Subcutaneous abdominal adipose tissue (tissue), 5 donors: ENCODE measurements around the gene SALL3.

ENCODE experiments used
- H3K27ac ChIP-seq: one replicate; pipeline ENCODE4 v1.7.0; 2013; ENCODE audit warnings: low read depth, mild to moderate bottlenecking, inconsistent platforms, low read length, moderate library complexity
- H3K27me3 ChIP-seq, 5 donors: one replicate each; pipeline ENCODE4 v1.7.0; 2013; ENCODE audit warnings: low read length in 5 of 5, inconsistent platforms in 1 of 5; ENCODE audit not compliant: control insufficient read depth in 5 of 5, insufficient read depth in 4 of 5
- H3K36me3 ChIP-seq, 5 donors: one replicate each; pipeline ENCODE4 v1.7.0; 2013; ENCODE audit warnings: low read length in 5 of 5; ENCODE audit not compliant: control insufficient read depth in 5 of 5, insufficient read depth in 5 of 5
- H3K4me1 ChIP-seq, 5 donors: one replicate each; pipeline ENCODE4 v1.7.0; 2013; ENCODE audit warnings: low read length in 5 of 5, mild to moderate bottlenecking in 3 of 5, moderate library complexity in 1 of 5; ENCODE audit not compliant: control insufficient read depth in 5 of 5, insufficient read depth in 5 of 5
- H3K4me3 ChIP-seq, 5 donors: one replicate each; pipeline ENCODE4 v1.7.0; 2013; ENCODE audit warnings: low read length in 5 of 5, low read depth in 1 of 5
- H3K9ac ChIP-seq, 5 donors: one replicate each; pipeline ENCODE4 v1.7.0; 2013; ENCODE audit warnings: low read length in 5 of 5, mild to moderate bottlenecking in 4 of 5, moderate library complexity in 3 of 5
- H3K9me3 ChIP-seq, 5 donors: one replicate each; pipeline ENCODE4 v1.7.0; 2013; ENCODE audit warnings: low read length in 5 of 5; ENCODE audit not compliant: control insufficient read depth in 5 of 5
- donor health status: healthy.
- donor health status: healthy.
- donor health status: healthy.
- donor health status: healthy.
- donor health status: healthy.

The SALL3 gene

GRCh38 chr18:79013869-79014268 lies 34.3 kb downstream of the SALL3 start:
- Histone ChIP-seq H3K9ac (no peak overlapping the region), H3K27me3 (peaks cover 0 to 8% (median 2%) of the 10 kb centered on the region in 5 donors), H3K4me1 (no peaks in the 10 kb centered on the region), H3K9me3 (no peaks in the 10 kb centered on the region), H3K36me3 (no peaks in the 10 kb centered on the region), H3K4me3 (no peak overlapping the region), H3K27ac (no peak overlapping the region)

- Histone ChIP-seq H3K9me3 (peaks cover 0 to 9% (median 6%) of the 10 kb centered on the region in 5 donors), H3K9ac (no peak overlapping the region), H3K4me3 (no peak overlapping the region), H3K27me3 (peaks cover 0 to 14% (median 2%) of the 10 kb centered on the region in 5 donors), H3K36me3 (no peaks in the 10 kb centered on the region), H3K27ac (no peak overlapping the region), H3K4me1 (no peaks in the 10 kb centered on the region)
Measured at GRCh38 chr18:79018911-79019310, 39.3 kb downstream of the SALL3 start.

DNA sequence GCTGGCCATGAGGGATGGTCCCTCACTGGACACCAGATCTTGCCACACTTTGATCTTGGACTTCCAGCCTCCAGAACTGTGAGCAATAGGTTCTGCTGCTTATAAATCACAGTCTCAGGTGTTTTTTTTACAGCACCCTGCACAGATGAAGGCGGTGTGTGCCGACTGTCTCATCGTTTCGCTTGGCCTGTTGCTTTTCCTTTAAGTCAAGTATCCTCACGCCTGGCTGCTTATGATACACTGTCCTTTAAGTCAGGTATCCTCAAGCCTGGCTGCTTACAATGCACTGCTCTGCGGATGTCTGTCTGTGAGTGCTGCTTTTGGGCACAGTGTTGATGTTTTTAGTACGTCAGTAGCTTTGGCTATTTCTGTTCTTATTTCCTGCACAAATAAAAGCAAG lies 40.3 kb downstream of the SALL3 start:
- H3K9ac ChIP-seq: no peak overlapping the region
- H3K4me3 ChIP-seq: no peak overlapping the region
- H3K36me3 ChIP-seq: no peaks in the 10 kb centered on the region
- H3K27me3 ChIP-seq: peaks cover 0 to 14% (median 2%) of the 10 kb centered on the region in 5 donors
- no peak overlapping the region for H3K27ac ChIP-seq
- no peaks in the 10 kb centered on the region for H3K4me1 ChIP-seq
- peaks cover 0 to 9% (median 6%) of the 10 kb centered on the region in 5 donors for H3K9me3 ChIP-seq

- Histone ChIP-seq H3K4me3 (no peak overlapping the region), H3K9ac (no peak overlapping the region), H3K27ac (no peak overlapping the region)
Measured at GRCh38 chr18:79022603-79023002, 43.0 kb downstream of the SALL3 start.

DNA sequence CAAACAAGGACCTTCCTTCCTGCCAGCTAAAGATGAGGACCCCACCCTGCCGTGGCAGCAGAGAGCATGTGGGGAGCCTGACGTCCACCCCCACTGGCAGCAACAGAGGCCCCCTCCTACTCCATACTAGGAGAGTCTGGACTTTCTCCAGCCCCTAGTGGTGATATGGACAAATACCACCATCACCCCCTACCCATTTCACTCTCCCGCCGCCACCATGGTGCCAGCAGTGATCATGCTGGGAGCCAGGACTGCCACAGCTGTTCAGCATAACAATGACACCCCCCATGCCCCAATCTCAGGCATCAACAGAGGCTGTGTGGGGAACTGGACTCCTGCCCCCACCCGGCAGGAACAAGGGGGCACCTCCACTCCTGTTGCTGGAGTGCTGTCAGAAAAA lies 46.9 kb downstream of the SALL3 start:
- Histone ChIP-seq H3K27ac (no peak overlapping the region), H3K9ac (no peak overlapping the region), H3K27me3 (no peaks in the 10 kb centered on the region), H3K36me3 (no peaks in the 10 kb centered on the region), H3K4me1 (no peaks in the 10 kb centered on the region), H3K4me3 (no peak overlapping the region), H3K9me3 (peaks cover 5 to 23% (median 13%) of the 10 kb centered on the region in 5 donors)

More at GRCh38 chr18:79022603-79023002, 43.0 kb downstream of the SALL3 start:
- Histone ChIP-seq H3K4me1 (no peaks in the 10 kb centered on the region), H3K36me3 (no peaks in the 10 kb centered on the region), H3K27me3 (peaks cover 0 to 14% (median 2%) of the 10 kb centered on the region in 5 donors), H3K9me3 (peaks cover 0 to 9% (median 8%) of the 10 kb centered on the region in 5 donors)

GRCh38 chr18:79030680-79031079 lies 51.1 kb downstream of the SALL3 start:
- Histone ChIP-seq H3K27ac (no peak overlapping the region), H3K27me3 (no peaks in the 10 kb centered on the region), H3K36me3 (no peaks in the 10 kb centered on the region), H3K9me3 (peaks cover 5 to 18% (median 9%) of the 10 kb centered on the region in 5 donors), H3K4me3 (no peak overlapping the region), H3K9ac (no peak overlapping the region), H3K4me1 (no peaks in the 10 kb centered on the region)

DNA sequence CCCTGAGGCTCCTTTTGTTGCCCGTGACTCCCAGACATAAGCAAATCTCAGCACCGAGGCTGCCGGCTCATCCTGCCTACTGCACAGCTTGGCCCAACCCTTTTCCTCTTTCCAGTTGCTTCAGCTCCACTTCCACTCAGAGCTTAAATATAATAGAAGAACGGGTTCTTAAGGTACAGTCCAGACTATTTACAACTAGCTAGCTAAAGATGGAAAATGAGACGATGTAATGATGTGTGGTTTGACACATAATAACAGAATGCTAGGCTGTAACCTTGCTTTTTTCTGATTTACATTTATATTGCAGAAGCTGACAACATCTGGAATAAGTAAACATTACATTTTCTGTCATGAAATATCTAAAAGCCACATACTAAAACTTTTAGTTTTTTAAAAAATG lies 62.7 kb downstream of the SALL3 start:
- Histone ChIP-seq H3K4me1 (peaks cover 0 to 16% (median 0%) of the 10 kb centered on the region in 5 donors), H3K4me3 (no peak overlapping the region), H3K9me3 (peaks cover 0 to 9% (median 0%) of the 10 kb centered on the region in 5 donors), H3K9ac (no peak overlapping the region), H3K27me3 (peaks cover 5 to 17% (median 9%) of the 10 kb centered on the region in 5 donors), H3K27ac (no peak overlapping the region), H3K36me3 (peaks cover 0 to 2% (median 0%) of the 10 kb centered on the region in 5 donors)

GRCh38 chr18:79043288-79043687 lies 63.7 kb downstream of the SALL3 start:
- Histone ChIP-seq H3K36me3 (peaks cover 0 to 2% (median 0%) of the 10 kb centered on the region in 5 donors), H3K9ac (no peak overlapping the region), H3K4me1 (peaks cover 0 to 16% (median 0%) of the 10 kb centered on the region in 5 donors), H3K27me3 (peaks cover 5 to 17% (median 9%) of the 10 kb centered on the region in 5 donors), H3K27ac (no peak overlapping the region), H3K9me3 (peaks cover 0 to 9% (median 3%) of the 10 kb centered on the region in 5 donors), H3K4me3 (no peak overlapping the region)

DNA sequence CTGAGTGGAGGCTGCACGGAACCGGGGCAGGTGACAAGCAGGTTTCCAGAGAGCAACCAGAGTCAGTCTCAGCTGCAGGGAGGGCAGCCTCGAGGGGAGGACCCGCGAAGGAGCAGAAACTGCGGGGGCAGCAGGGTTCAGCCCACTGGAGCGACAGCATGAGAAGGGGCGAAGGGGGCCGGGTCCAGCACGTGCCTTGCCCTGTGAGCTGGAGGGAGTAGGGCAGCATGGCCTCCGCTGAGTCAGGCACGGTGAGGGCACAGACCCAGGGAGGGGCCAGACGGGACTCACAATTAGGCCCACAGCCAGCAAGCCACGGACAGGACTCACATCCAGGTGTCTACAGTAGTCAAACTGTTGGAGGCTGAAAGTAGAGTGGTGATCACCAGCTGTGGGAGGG lies 66.9 kb downstream of the SALL3 start:
- H3K36me3 ChIP-seq: no peaks in the 10 kb centered on the region
- peaks cover 0 to 3% (median 0%) of the 10 kb centered on the region in 5 donors for H3K9me3 ChIP-seq
- no peaks in the 10 kb centered on the region for H3K4me1 ChIP-seq
- H3K27ac ChIP-seq: no peak overlapping the region
- H3K4me3 ChIP-seq: no peak overlapping the region
- H3K9ac ChIP-seq: no peak overlapping the region
- peaks cover 5 to 10% (median 6%) of the 10 kb centered on the region in 5 donors for H3K27me3 ChIP-seq

DNA sequence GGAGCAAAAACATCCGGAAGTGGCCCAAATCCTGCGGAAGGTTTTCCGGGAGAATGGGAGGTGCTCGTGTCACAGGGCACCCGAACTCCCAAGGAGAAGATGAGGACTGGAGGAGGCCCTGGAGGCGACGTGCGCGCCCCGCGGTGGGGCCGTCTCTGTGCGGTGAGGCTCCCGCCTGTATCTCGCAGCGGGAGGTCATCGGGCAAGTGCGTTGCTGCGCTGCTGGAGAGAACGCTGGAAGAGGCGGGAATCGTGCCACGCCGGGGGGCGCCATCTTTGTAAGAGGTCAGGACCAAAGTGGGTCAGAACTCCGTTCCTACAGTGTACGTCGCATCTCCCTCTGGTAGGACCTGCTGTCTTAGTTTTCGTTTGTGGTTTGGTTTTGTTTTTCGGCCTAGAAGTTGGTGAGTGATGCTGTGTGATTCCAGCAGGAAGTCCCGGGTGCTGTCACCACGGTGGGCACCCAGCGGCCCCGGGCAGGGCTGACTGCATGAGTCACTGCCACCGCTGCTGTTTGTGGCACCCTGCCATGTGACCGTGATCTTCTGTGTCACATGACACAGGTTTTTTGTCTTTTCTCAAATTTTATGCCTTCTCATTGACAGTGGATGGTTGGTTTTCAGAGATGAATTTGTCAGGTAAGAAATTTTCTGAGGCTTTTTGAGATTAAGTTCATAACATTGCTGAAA lies 68.1 kb downstream of the SALL3 start:
- no peak overlapping the region for H3K27ac ChIP-seq
- peaks cover 0 to 3% (median 0%) of the 10 kb centered on the region in 5 donors for H3K9me3 ChIP-seq
- H3K4me3 ChIP-seq: no peak overlapping the region
- no peak overlapping the region for H3K9ac ChIP-seq
- H3K4me1 ChIP-seq: no peaks in the 10 kb centered on the region
- no peaks in the 10 kb centered on the region for H3K36me3 ChIP-seq
- peaks cover 2 to 10% (median 5%) of the 10 kb centered on the region in 5 donors for H3K27me3 ChIP-seq
